Measurements from ENCODE around the gene PLCB1. TPM values are rescaled to one million over a fixed set of nuclear protein-coding genes. Genes with fewer than 3 reads are reported as not detected.

PLCB1 gene
- polyA plus RNA-seq, 1 experiment: 13.5 TPM

GRCh38 chr20:8764344-8764962, 632.4 kb downstream of the PLCB1 start:
- DNase-seq (ENCODE audit: low read depth): no peak
- no peak overlapping the region for H3K4me3 ChIP-seq (ENCODE audit: low read depth, low read length)
- POLR2A ChIA-PET: no interaction called here
- CTCF ChIA-PET: interaction anchor here (0.9 to 1.9 kb wide), 2 partner anchors 26 to 629 kb away, joined by 3 to 4 read pairs; no protein-coding TSS in a partner anchor
- H3K27me3 ChIP-seq (ENCODE audit: control insufficient read depth, insufficient read depth, low read length): no peaks in the 10 kb centered on the region
- no peak for TF ChIP-seq CTCF (IDR thresholded peaks at IDR 0.05; ENCODE audit: insufficient read depth, low read depth, low read length)
- H3K36me3 ChIP-seq (ENCODE audit: control insufficient read depth, insufficient read depth, low read length): no peaks in the 10 kb centered on the region

GRCh38 chr20:8766868-8767390, 634.9 kb downstream of the PLCB1 start:
- H3K27me3 ChIP-seq (ENCODE audit: control insufficient read depth, insufficient read depth, low read length): no peaks in the 10 kb centered on the region
- DNase-seq (ENCODE audit: low read depth): no peak
- no peaks in the 10 kb centered on the region for H3K36me3 ChIP-seq (ENCODE audit: control insufficient read depth, insufficient read depth, low read length)
- POLR2A ChIA-PET: no interaction called here
- no peak for TF ChIP-seq CTCF (IDR thresholded peaks at IDR 0.05; ENCODE audit: insufficient read depth, low read depth, low read length)
- H3K4me3 ChIP-seq (ENCODE audit: low read depth, low read length): no peak overlapping the region
- CTCF ChIA-PET: interaction anchor here (0.9 to 1.1 kb wide), 2 partner anchors 10 to 609 kb away, joined by 3 read pairs; no protein-coding TSS in a partner anchor

GRCh38 chr20:8774412-8774811, 642.3 kb downstream of the PLCB1 start:
- POLR2A ChIA-PET: no interaction called here

GRCh38 chr20:8777911-8778310, 645.8 kb downstream of the PLCB1 start:
- DNase-seq (ENCODE audit: low read depth): no peak
- Histone ChIP-seq H3K4me3 (ENCODE audit: low read depth, low read length) (no peak overlapping the region), H3K27me3 (ENCODE audit: control insufficient read depth, insufficient read depth, low read length) (no peaks in the 10 kb centered on the region), H3K36me3 (ENCODE audit: control insufficient read depth, insufficient read depth, low read length) (no peaks in the 10 kb centered on the region)
- ChIA-PET CTCF (interaction anchor here (5.1 kb wide), 1 partner anchor 13 kb away, joined by 24 read pairs; no protein-coding TSS in a partner anchor), POLR2A (no interaction called here)
- TF ChIP-seq CTCF (IDR thresholded peaks at IDR 0.05; ENCODE audit: insufficient read depth, low read depth, low read length): no peak

More at GRCh38 chr20:8774412-8774811, 642.3 kb downstream of the PLCB1 start:
- CTCF ChIA-PET: no interaction called here
- Histone ChIP-seq H3K27me3 (ENCODE audit: control insufficient read depth, insufficient read depth, low read length) (no peaks in the 10 kb centered on the region), H3K36me3 (ENCODE audit: control insufficient read depth, insufficient read depth, low read length) (no peaks in the 10 kb centered on the region), H3K4me3 (ENCODE audit: low read depth, low read length) (no peak overlapping the region)
- DNase-seq (ENCODE audit: low read depth): no peak
- TF ChIP-seq CTCF (IDR thresholded peaks at IDR 0.05; ENCODE audit: insufficient read depth, low read depth, low read length): no peak

GRCh38 chr20:8778387-8778786, 646.3 kb downstream of the PLCB1 start:
- Histone ChIP-seq H3K4me3 (ENCODE audit: low read depth, low read length) (no peak overlapping the region), H3K27me3 (ENCODE audit: control insufficient read depth, insufficient read depth, low read length) (no peaks in the 10 kb centered on the region), H3K36me3 (ENCODE audit: control insufficient read depth, insufficient read depth, low read length) (no peaks in the 10 kb centered on the region)
- ChIA-PET CTCF (interaction anchor here (5.1 kb wide), 1 partner anchor 12 kb away, joined by 24 read pairs; no protein-coding TSS in a partner anchor), POLR2A (no interaction called here)
- DNase-seq (ENCODE audit: low read depth): no peak
- TF ChIP-seq CTCF (IDR thresholded peaks at IDR 0.05; ENCODE audit: insufficient read depth, low read depth, low read length): no peak

Data from BJ (cell line).